ENCODE data around the gene FAM124B. TPM values are rescaled to one million over a fixed set of nuclear protein-coding genes. Genes with fewer than 3 reads are reported as not detected.

The FAM124B gene
- total and polyA plus RNA-seq, 5 donors from 2014 or later: 1.6 to 5.2 (median 3.2) TPM

DNA sequence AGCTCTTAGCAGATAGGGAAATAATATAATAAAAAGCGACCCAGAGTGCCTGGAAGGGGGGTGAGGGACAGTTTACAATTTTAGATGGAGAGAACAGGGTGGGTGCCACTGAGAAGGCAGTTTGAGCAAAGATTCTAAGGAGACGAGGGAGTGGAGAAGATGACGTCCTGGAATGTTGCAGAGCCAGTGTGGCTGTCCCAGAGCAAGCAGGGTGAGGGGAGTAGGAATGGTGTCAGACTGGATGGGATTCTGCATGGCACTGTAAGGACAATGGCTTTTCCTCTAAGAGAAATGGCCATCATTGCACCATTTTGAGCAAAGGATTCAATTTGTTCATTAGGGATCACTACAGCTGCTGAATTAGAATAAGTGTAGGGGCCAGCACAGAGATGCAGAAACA, 73.1 kb downstream of the FAM124B start:
- DNase-seq (no peak), ATAC-seq (ENCODE audit: low read depth in 2 of 2) (no peak)
- Mint-ChIP-seq H3K9me3 (peaks cover 0 to 3% (median 0%) of the 10 kb centered on the region in 7 donors), H3K36me3 (no peaks in the 10 kb centered on the region), H3K27ac (no peak overlapping the region), H3K4me1 (no peaks in the 10 kb centered on the region), H3K27me3 (peaks cover 10% of the 10 kb centered on the region), H3K4me3 (no peak overlapping the region)
- Histone ChIP-seq H3K9me3 (ENCODE audit: control insufficient read depth in 2 of 2, low read length in 2 of 2) (no peaks in the 10 kb centered on the region), H3K27ac (ENCODE audit: insufficient read depth, low read length, poor library complexity, severe bottlenecking) (no peak overlapping the region), H3K36me3 (ENCODE audit: control insufficient read depth, insufficient read depth, low read length) (no peaks in the 10 kb centered on the region), H3K4me1 (ENCODE audit: control insufficient read depth, insufficient read depth, low read length, poor library complexity, severe bottlenecking) (no peaks in the 10 kb centered on the region), H3K27me3 (ENCODE audit: control insufficient read depth, insufficient read depth, low read length) (peaks cover 5% of the 10 kb centered on the region), H3K4me3 (ENCODE audit: low read depth, low read length) (no peak overlapping the region)

Other genes with a start within 250 kb of the FAM124B start
- gene CUL3, start 183.3 kb upstream of the FAM124B start, total RNA-seq: 139 TPM
- gene CUL3, start 183.3 kb upstream of the FAM124B start, polyA plus RNA-seq: 10 to 100 TPM; 26.1 to 47.9 (median 37.0) TPM

Data from CD4-positive, CD25-positive, alpha-beta regulatory T cell (primary cell).